Keratinocyte (primary cell): Measurements from ENCODE around the gene RNF123. TPM values are rescaled to one million over a fixed set of nuclear protein-coding genes. Genes with fewer than 3 reads are reported as not detected.

ENCODE experiments used
- DNase-seq: peaks from one replicate; pipeline ENCODE4 v3.0.0-alpha.2; 2011; ENCODE audit warnings: low read depth, missing footprints, low spot score
- FAIRE-seq: peaks from 2 replicates; lab custom pipeline; 2011; peaks lifted over from hg19 to GRCh38; lab: Jason Lieb, UNC
- H2AFZ ChIP-seq: 2 replicates; pipeline ENCODE4 v1.6.0; 2012; ENCODE audit warnings: low read length, control low read depth, inconsistent platforms; ENCODE audit not compliant: control insufficient read depth
- H3K27ac ChIP-seq: 2 replicates; pipeline ENCODE4 v1.5.1; 2011; ENCODE audit warnings: low read length; ENCODE audit not compliant: control insufficient read depth, insufficient read depth
- H3K27me3 ChIP-seq: 3 replicates; pipeline ENCODE4 v1.6.0; 2011; ENCODE audit warnings: low read length; ENCODE audit not compliant: control insufficient read depth, insufficient read depth; ENCODE audit errors: extremely low read depth
- H3K36me3 ChIP-seq, 2 experiments: 2 replicates in 1 of 2; 3 replicates in 1 of 2; pipeline ENCODE4 v1.5.1; 2011; ENCODE audit warnings: low read length in 2 of 2, mild to moderate bottlenecking in 1 of 2; ENCODE audit not compliant: control insufficient read depth in 2 of 2, insufficient read depth in 2 of 2; ENCODE audit errors: extremely low read depth in 1 of 2
- H3K4me1 ChIP-seq: 3 replicates; pipeline ENCODE4 v1.5.1; 2011; ENCODE audit warnings: low read length; ENCODE audit not compliant: control insufficient read depth, insufficient read depth; ENCODE audit errors: extremely low read depth
- H3K4me2 ChIP-seq: 3 replicates; pipeline ENCODE4 v1.6.0; 2011; ENCODE audit warnings: low read depth, low read length; ENCODE audit not compliant: control insufficient read depth, insufficient read depth; ENCODE audit errors: extremely low read depth
- H3K4me3 ChIP-seq, 3 experiments: fragments of 200-600 bp in 1 of 3; sonication (generic) in 1 of 3; 2 replicates in 2 of 3; 3 replicates in 1 of 3; pipeline ENCODE4 v1.5.1; 2011 to 2016; ENCODE audit warnings: low read length in 3 of 3, mild to moderate bottlenecking in 3 of 3, control low read depth in 2 of 3, inconsistent platforms in 1 of 3, low read depth in 1 of 3, mixed read lengths in 1 of 3, mixed run types in 1 of 3, moderate library complexity in 1 of 3; ENCODE audit not compliant: control insufficient read depth in 2 of 3, insufficient read depth in 2 of 3; ENCODE audit errors: extremely low read depth in 1 of 3
- H3K79me2 ChIP-seq: 2 replicates; pipeline ENCODE4 v1.6.0; 2012; ENCODE audit warnings: low read length; ENCODE audit not compliant: control insufficient read depth, insufficient read depth
- H3K9ac ChIP-seq: 3 replicates; pipeline ENCODE4 v1.6.0; 2011; ENCODE audit warnings: low read length; ENCODE audit not compliant: control insufficient read depth, insufficient read depth; ENCODE audit errors: extremely low read depth
- H3K9me1 ChIP-seq: 3 replicates; pipeline ENCODE4 v1.6.0; 2011; ENCODE audit warnings: low read length; ENCODE audit not compliant: control insufficient read depth, insufficient read depth; ENCODE audit errors: extremely low read depth
- H3K9me3 ChIP-seq: 2 replicates; pipeline ENCODE4 v1.5.1; 2012; ENCODE audit warnings: low read depth, low read length; ENCODE audit not compliant: control insufficient read depth
- H4K20me1 ChIP-seq: 3 replicates; pipeline ENCODE4 v1.6.0; 2011; ENCODE audit warnings: low read length; ENCODE audit not compliant: control insufficient read depth, insufficient read depth; ENCODE audit errors: extremely low read depth
- CTCF ChIP-seq, 3 experiments: IDR thresholded peaks in 1 of 3; conservative IDR thresholded peaks in 1 of 3; optimal IDR thresholded peaks in 1 of 3; 2 replicates in 2 of 3; 3 replicates in 1 of 3; pipeline versions ENCODE3 to v1.5.1; 2011; ENCODE audit warnings: low read length in 3 of 3, mild to moderate bottlenecking in 3 of 3, moderate library complexity in 2 of 3, control low read depth in 1 of 3, inconsistent platforms in 1 of 3; ENCODE audit not compliant: insufficient read depth in 2 of 3; ENCODE audit errors: extremely low read depth in 1 of 3
- EZH2 ChIP-seq: IDR thresholded peaks from one replicate; pipeline ENCODE4 v1.6.1; 2012; ENCODE audit warnings: inconsistent platforms, mild to moderate bottlenecking, low read length, moderate library complexity
- dilution Hi-C: fragments of 300-500 bp; cut with MboI; formaldehyde crosslinking; loops from one replicate; pipeline ENCODE4 v1.7.0; 2020; ENCODE audit warnings: low sequenced_read_pairs; ENCODE audit not compliant: extremely low pct_ligation_motif_present
- polyA minus RNA-seq, 3 experiments: library from RNA; depleted of rRNA, polyadenylated mRNA; stranded (reverse); fragments of >200 nt; gene quantifications; 1 replicate in 1 of 3; 2 replicates in 1 of 3; 3 replicates in 1 of 3; pipeline ENCODE4 v1.2.3, GENCODE V29; 2011
- polyA plus RNA-seq, 5 experiments: library from polyadenylated mRNA; depleted of rRNA in 3 of 5; stranded (reverse) in 3 of 5; stranded (forward) in 1 of 5; unstranded in 1 of 5; fragments of >200 nt; gene quantifications; 1 replicate in 1 of 5; 2 replicates in 3 of 5; 3 replicates in 1 of 5; pipeline versions ENCODE4 v1.2.1 to v1.2.3, GENCODE V29; 2011 to 2012; ENCODE audit warnings: missing spikeins in 2 of 5, low read depth in 1 of 5, low replicate concordance in 1 of 5

The RNF123 gene
- polyA plus RNA-seq: 18.1 to 34.4 TPM (median 20.4 TPM) in 3 replicates
- 6.2 TPM for polyA plus RNA-seq (2011; ENCODE audit: low read depth)
- 17.8 and 23.9 TPM in 2 replicates for polyA plus RNA-seq (2011; cell fraction: cytosol; rRNA removed)
- 54.9 and 70.7 TPM in 2 replicates for polyA plus RNA-seq (2011; cell fraction: nucleus; rRNA removed)
- 19.9 and 21.6 TPM in 2 replicates for polyA plus RNA-seq (2012; ENCODE audit: low replicate concordance)
- polyA minus RNA-seq: 37.7 to 56.3 TPM (median 45.8 TPM) in 3 replicates
- polyA minus RNA-seq (2011; cell fraction: cytosol; rRNA and poly(A)+ RNA removed): 38.9 TPM
- polyA minus RNA-seq (2011; cell fraction: nucleus; rRNA and poly(A)+ RNA removed): 31.8 and 35.1 TPM in 2 replicates

- Histone ChIP-seq H3K4me2 (peak within 1 kb of the TSS; percentile 94), H2AFZ (peak within 1 kb of the TSS; percentile 85), H4K20me1 (no peaks in the 10 kb centered on the region), H3K27ac (peak within 1 kb of the TSS; percentile 54), H3K9me3 (no peaks in the 10 kb centered on the region), H3K27me3 (no peaks in the 10 kb centered on the region), H3K79me2 (peaks cover 20% of the 10 kb centered on the region), H3K9me1 (no peaks in the 10 kb centered on the region), H3K36me3 (no peaks in the 10 kb centered on the region), H3K4me3 (peak within 1 kb of the TSS; percentile 83 to 92 (median 86)), H3K4me1 (peaks cover 9% of the 10 kb centered on the region), H3K9ac (peak within 1 kb of the TSS; percentile 84)
- DNase-seq (no peak), FAIRE-seq (no peak)
- TF ChIP-seq EZH2 (no peak), CTCF (optimal IDR thresholded peaks at IDR 0.05 in 1 of 3, IDR thresholded peaks at IDR 0.05 in 1 of 3, conservative IDR thresholded peaks at IDR 0.05 in 1 of 3; ENCODE audit: extremely low read depth in 1 of 3, insufficient read depth in 2 of 3, low read length in 3 of 3) (peak in 1 of 3 experiments; percentile 40)
- dilution Hi-C loops: no loop called here
Measured at GRCh38 chr3:49689046-49689907, at the start of gene RNF123, which contains the start of gene MST1. Gene RNF123, plus strand, starts transcription at chr3:49689557. Its CDS starts 1,609 bp downstream, at chr3:49691166. Gene MST1, minus strand, starts transcription at chr3:49689474. Its CDS starts 783 bp downstream, at chr3:49688691.

GRCh38 chr3:49641292-49641691 is 48.1 kb upstream of the RNF123 start:
- DNase-seq: no peak
- H3K4me1 ChIP-seq: peaks cover 27% of the 10 kb centered on the region
- no peak overlapping the region for H3K4me3 ChIP-seq
- H4K20me1 ChIP-seq: no peaks in the 10 kb centered on the region
- no peak overlapping the region for H2AFZ ChIP-seq
- no peak overlapping the region for H3K9ac ChIP-seq
- no peak for TF ChIP-seq CTCF (optimal IDR thresholded peaks at IDR 0.05 in 1 of 3, IDR thresholded peaks at IDR 0.05 in 1 of 3, conservative IDR thresholded peaks at IDR 0.05 in 1 of 3; ENCODE audit: extremely low read depth in 1 of 3, insufficient read depth in 2 of 3, low read length in 3 of 3)
- no peak for TF ChIP-seq EZH2
- no peak for FAIRE-seq
- no peaks in the 10 kb centered on the region for H3K79me2 ChIP-seq
- no peaks in the 10 kb centered on the region for H3K36me3 ChIP-seq
- H3K9me1 ChIP-seq: peaks cover 3% of the 10 kb centered on the region
- no peak overlapping the region for H3K27ac ChIP-seq
- H3K4me2 ChIP-seq: no peak overlapping the region
- H3K27me3 ChIP-seq: peaks cover 7% of the 10 kb centered on the region
- H3K9me3 ChIP-seq: no peaks in the 10 kb centered on the region
- dilution Hi-C loops: no loop called here
